K562 (cell line): ENCODE measurements around the gene CCNY. TPM values are rescaled to one million over a fixed set of nuclear protein-coding genes. Genes with fewer than 3 reads are reported as not detected.

Experiments
- ATF6 ChIP-seq: sonication (generic); formaldehyde crosslinking; IDR thresholded peaks from 2 replicates; pipeline ENCODE4 v1.4.0; 2020; ENCODE audit warnings: mild to moderate bottlenecking, missing genetic modification reagents
- ATF7 ChIP-seq: fragments of 450-650 bp; IDR thresholded peaks from 2 replicates; pipeline ENCODE4 v1.7.1; 2014; ENCODE audit warnings: mild to moderate bottlenecking, moderate library complexity
- BCOR ChIP-seq: fragments of 450-650 bp; IDR thresholded peaks from 2 replicates; pipeline ENCODE4 v1.6.1; 2016
- E2F3 ChIP-seq: fragments of 250-450 bp; sonication (Bioruptor Pico); IDR thresholded peaks from 2 replicates; pipeline ENCODE4 v1.4.0; 2020; ENCODE audit warnings: mild to moderate bottlenecking
- HDAC1 ChIP-seq, 2 experiments: fragments of 450-650 bp; IDR thresholded peaks; 2 replicates each; pipeline ENCODE4 v1.6.1; 2016 to 2017; ENCODE audit warnings: inconsistent platforms in 1 of 2, mild to moderate bottlenecking in 1 of 2, moderate library complexity in 1 of 2
- POU5F1 ChIP-seq: fragments of 150-350 bp; IDR thresholded peaks from 2 replicates; pipeline ENCODE4 v1.6.1; 2014; ENCODE audit warnings: borderline replicate concordance, low read length, low read depth, mild to moderate bottlenecking; ENCODE audit not compliant: partially characterized antibody
- RBM22 ChIP-seq: fragments of 200-400 bp; formaldehyde crosslinking; IDR thresholded peaks from 2 replicates; pipeline ENCODE4 v1.6.1; 2018; ENCODE audit warnings: low read length, low read depth; ENCODE audit not compliant: poor library complexity, severe bottlenecking
- RFX1 ChIP-seq: fragments of 450-650 bp; IDR thresholded peaks from 2 replicates; pipeline ENCODE4 v1.6.1; 2016; ENCODE audit warnings: mild to moderate bottlenecking, moderate library complexity
- SPI1 ChIP-seq: IDR thresholded peaks from 2 replicates; pipeline ENCODE4 v1.6.1; 2011; ENCODE audit warnings: low read depth, low read length, control low read depth, borderline replicate concordance
- SRSF7 ChIP-seq: fragments of 200-400 bp; formaldehyde crosslinking; optimal IDR thresholded peaks from 2 replicates; pipeline ENCODE3; 2017; ENCODE audit warnings: mild to moderate bottlenecking, low read depth, low read length
- TAF15 ChIP-seq: fragments of 200-400 bp; formaldehyde crosslinking; IDR thresholded peaks from 2 replicates; pipeline ENCODE4 v1.6.1; 2017; ENCODE audit warnings: mild to moderate bottlenecking, low read depth, low read length, moderate library complexity
- VEZF1 ChIP-seq: fragments of 200-800 bp; sonication (Bioruptor generic); IDR thresholded peaks from 2 replicates; pipeline ENCODE4 v1.6.1; 2017; ENCODE audit warnings: missing genetic modification characterization, missing compliant biosample characterization
- ZFP1 ChIP-seq: fragments of 450-650 bp; formaldehyde crosslinking; IDR thresholded peaks from 2 replicates; pipeline ENCODE4 v1.4.0; 2020; ENCODE audit warnings: mild to moderate bottlenecking, mixed read lengths
- ZNF318 ChIP-seq, 2 experiments: fragments of 450-650 bp; IDR thresholded peaks; 2 replicates each; pipeline ENCODE4 v1.6.1; 2016; ENCODE audit warnings: mild to moderate bottlenecking in 2 of 2, borderline replicate concordance in 1 of 2, low read depth in 1 of 2, moderate library complexity in 1 of 2
- ZNF445 ChIP-seq: fragments of 250-450 bp; sonication (Bioruptor Pico); IDR thresholded peaks from 2 replicates; pipeline ENCODE4 v1.4.0; 2020; ENCODE audit warnings: low read depth, mild to moderate bottlenecking, moderate library complexity
- polyA plus RNA-seq, 8 experiments: library from polyadenylated mRNA; depleted of rRNA in 4 of 8; stranded (reverse) in 5 of 8; unstranded in 3 of 8; fragments of >200 nt; fragmentation: Nextera tagmentation in 2 of 8; fragmentation: Illumina TruSeq in 1 of 8; extraction: Ambion mirVana in 2 of 8; extraction: Trizol in 1 of 8; gene quantifications; 2 replicates each; pipeline versions ENCODE4 v1.2.1 to v1.2.3, GENCODE V29; 2011 to 2014; ENCODE audit warnings: inconsistent platforms in 1 of 8, missing spikeins in 1 of 8
- total RNA-seq, 7 experiments: library from RNA; depleted of rRNA in 6 of 7; stranded (reverse); fragments of >200 nt in 6 of 7; fragmentation: Illumina TruSeq in 2 of 7; extraction: Trizol in 2 of 7; gene quantifications; 2 replicates each; pipeline versions ENCODE4 v1.2.1 to v1.2.3, GENCODE V29; 2011 to 2021; ENCODE audit warnings: low replicate concordance in 1 of 7

The CCNY gene
- total and polyA plus RNA-seq, 9 of the 15 experiments (the other 6 are each of a cell fraction or from before 2014, with no cell fraction given) = 8.4 to 109 (median 38.6) TPM

GRCh38 chr10:35399414-35400009 lies 63.2 kb downstream of the CCNY start (continued):
- TF ChIP-seq ZNF318 (IDR thresholded peaks at IDR 0.05; ENCODE audit: borderline replicate concordance in 1 of 2, low read depth in 1 of 2) (peak in 1 of 2 experiments; percentile 69; a peak in 2 of 4 replicates), ATF7 (peak; percentile 54), POU5F1 (no peak), ATF6 (CRISPR knock-in tag) (no peak), RBM22 (no peak), SPI1 (no peak), VEZF1 (CRISPR knock-in tag) (peak; percentile 79), ZNF445 (CRISPR knock-in tag) (0 out of 2 replicates have a peak, but pooled peaks have one; percentile 10), E2F3 (CRISPR knock-in tag) (no peak), HDAC1 (IDR thresholded peaks at IDR 0.05) (peak in 1 of 2 experiments; percentile 71; a peak in 2 of 4 replicates), TAF15 (no peak), SRSF7 (no peak), BCOR (peak; percentile 57; the same call in 1 of the 2 replicates), RFX1 (no peak), ZFP1 (no peak; the same call in 1 of the 2 replicates)
